DMS 273 (cell line): ENCODE data around the gene MATN3.
A peak's percentile ranks its signal among the peaks of the same experiment; 100 is the strongest.

ENCODE experiments used
- DNase-seq: peaks from one replicate; lab custom pipeline; 2025; ENCODE audit not compliant: unreplicated experiment; lab: John Stamatoyannopoulos, UW

MATN3 gene

DNA sequence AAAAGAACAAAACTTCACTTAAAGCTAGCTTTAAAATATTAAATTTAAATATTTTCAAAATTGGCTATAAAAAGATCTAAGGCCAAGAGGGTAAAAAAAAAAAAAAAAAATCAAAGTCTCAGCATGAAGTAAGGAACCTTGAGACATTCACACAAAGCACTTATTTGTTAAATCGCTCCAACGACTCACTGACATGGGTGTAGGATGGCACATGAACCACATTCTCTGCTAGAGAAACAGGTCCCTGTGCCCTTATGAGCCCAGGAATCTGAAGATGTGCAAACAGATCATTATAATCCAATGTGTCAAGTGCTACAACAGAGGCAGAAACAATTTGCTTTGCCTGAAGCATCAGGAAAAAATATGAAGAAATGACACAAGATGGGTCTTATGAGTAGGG, 25.2 kb upstream of the MATN3 start:
- no peak for DNase-seq

- no peak for DNase-seq
These were observed 23.6 kb upstream of the MATN3 start for GRCh38 chr2:20035955-20036666.

GRCh38 chr2:20034821-20035220, 22.4 kb upstream of the MATN3 start:
- no peak for DNase-seq

- DNase-seq: no peak
These were observed 21.8 kb upstream of the MATN3 start for GRCh38 chr2:20034218-20034617.

DNA sequence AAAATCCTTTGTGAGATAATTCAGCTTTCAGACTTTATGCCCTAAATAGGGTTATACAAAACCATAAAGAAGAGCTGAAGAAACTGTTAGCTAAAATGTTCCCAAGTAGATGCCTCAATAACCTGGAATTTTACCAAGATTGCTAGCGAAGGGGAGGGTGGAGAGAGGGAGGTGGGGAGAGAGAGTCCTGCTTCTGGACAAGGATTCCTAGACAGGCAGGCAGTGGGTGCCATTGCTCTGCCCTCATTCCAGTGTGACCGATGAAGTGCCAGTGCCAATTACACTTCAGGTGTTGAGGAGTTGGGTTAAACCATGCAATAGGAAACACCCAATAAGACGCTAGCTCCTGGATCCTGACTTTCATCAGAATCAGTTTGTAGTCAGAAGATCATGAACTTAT, 20.9 kb upstream of the MATN3 start:
- DNase-seq: no peak

DNA sequence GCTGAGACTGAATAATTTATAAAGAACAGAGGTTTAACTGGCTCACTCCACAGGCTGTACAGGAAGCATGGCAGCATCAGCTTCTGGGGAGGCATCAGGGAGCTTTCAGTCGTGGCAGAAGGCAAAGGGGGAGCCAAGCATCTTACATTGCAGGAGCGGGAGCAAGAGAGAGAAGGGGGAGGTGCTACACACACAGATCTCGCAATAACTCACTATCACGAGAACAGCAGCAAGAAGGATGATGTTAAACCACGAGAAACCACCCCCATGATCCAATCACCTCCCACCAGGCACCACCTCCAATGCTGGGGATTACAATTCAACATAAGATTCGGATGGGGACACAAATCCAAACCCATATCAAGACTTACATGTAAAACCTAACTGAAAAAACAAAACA, 17.8 kb upstream of the MATN3 start:
- no peak for DNase-seq

DNA sequence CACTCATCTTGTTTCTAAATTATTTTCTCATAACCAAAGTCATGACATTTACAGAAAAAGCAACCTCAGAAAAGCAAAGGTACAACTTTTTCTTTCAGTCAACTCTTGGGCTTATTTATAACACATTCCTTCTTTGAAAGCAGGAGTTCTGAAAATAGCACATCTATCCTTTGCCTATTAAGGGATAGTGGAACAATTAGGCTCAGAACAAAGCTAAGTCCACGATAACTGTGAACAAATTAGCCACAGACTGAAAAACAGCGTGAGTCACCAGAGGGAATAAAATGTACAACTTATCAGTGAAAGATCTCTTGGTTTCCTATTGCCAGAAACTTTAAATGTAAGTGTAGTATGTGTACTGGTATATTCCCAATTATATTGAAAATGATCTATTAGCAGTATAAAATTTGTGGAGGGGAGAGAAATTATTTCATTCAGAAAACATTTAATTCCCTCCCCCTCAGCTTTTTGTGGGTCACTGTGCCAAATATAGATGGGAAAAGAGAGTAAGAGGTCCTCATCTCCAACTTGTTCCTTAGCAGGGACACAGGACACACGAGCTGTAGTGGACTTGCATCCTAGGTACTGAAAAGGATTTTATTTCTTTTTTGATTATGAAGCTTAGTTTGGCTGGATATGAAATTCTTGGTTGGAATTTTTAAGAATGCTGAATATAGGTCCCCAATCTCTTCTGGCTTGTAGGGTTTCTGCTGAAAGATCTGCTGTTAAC, 15.4 kb upstream of the MATN3 start:
- DNase-seq: no peak

GRCh38 chr2:20027260-20027677, 14.8 kb upstream of the MATN3 start:
- DNase-seq: no peak

- no peak for DNase-seq
These were observed 12.8 kb upstream of the MATN3 start for GRCh38 chr2:20025065-20025786.

GRCh38 chr2:20023688-20024087, 11.2 kb upstream of the MATN3 start:
- DNase-seq: no peak

DNA sequence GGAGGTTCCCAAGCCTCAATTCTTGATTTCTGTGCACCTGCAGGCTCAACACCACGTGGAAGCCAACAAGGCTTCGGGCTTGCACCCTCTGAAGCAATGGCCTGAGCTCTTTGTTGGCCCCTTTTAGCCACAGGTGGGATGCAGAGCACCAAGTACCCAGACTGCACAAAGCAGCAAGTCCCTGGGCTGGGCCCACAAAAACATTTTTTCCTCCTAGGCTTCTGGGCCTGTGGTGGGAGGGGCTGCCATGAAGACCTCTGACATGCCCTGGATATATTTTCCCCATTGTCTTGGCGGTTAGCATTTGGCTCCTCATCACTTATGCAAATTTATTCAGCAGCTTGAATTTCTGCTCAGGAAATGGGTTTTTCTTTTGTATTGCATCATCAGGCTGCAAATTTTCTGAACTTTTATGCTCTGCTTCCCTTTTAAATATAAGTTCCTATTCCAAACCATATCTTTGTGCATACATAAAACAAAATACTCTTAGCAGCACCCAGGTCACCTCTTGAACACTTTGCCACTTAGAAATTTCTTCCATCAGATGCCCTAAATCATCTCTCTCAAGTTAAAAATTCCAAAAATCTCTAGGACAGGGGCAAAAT, 9.0 kb upstream of the MATN3 start:
- DNase-seq: no peak

DNA sequence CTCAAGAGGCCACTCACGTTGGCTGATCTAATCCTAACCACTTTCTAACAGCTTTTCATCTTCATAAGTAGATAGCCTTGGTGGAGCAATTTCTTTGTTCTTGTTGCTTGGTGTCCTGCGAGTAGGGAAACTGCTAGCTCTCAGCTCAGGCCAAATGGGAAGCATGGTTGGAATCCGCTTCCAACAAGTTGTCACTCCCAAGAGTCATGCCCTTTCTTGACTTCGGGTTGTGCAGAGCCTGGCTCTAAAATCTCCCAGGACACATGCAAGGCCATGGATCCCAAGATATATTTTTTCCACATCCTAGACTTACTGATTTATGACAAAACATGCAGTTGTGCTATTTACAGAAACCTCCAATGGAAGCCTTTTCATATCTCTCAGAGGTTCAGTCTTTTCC, 7.3 kb upstream of the MATN3 start:
- no peak for DNase-seq

GRCh38 chr2:20018601-20019152, 6.2 kb upstream of the MATN3 start:
- DNase-seq: no peak

DNA sequence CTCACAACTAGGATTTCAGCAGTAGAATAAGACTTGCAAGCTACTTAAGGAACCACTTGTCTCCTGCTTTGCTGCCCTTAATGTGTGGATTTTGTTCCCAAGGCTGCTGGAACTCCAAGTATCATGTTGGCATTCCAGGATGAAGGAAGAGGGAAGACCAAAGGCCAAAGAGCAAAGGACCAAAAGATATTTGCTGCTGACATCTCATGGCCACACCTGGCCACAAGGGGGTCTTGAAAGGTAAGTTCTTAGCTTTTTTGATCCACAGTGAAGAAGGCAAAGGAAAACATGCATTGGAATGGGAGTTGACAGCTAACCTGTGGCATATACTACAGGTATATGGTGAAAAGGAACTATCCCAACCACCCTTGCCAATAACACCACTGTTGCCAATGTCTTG, 3.9 kb upstream of the MATN3 start:
- DNase-seq: no peak

DNA sequence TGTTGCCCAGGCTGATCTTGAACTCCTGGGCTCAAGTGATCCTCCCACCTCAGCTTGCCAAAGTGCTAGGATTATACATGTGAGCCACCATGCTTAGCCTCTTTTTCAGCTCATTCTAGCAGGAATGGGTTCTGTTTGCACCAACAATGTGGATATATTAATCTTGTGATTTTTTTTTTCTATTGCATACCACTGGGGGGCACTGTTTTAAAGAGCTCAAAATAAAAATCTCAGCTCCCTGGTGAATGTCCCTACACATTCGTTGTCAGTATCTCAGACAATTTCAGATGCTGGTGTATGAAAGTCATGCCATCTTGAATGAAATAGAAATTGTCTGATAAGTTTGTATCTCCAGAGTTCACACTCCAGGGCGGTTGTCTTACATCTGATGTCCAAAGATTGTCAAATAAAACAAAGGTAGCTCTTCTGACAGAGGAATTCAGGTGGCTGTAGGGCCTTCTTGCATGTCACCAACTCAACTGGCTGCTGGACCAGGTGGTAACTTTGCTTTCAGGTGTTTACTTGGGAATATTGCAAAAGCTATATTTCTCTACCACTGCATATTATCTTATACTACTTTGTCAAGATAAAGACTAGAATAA, 3.1 kb upstream of the MATN3 start:
- peak; percentile 76 for DNase-seq

DNA sequence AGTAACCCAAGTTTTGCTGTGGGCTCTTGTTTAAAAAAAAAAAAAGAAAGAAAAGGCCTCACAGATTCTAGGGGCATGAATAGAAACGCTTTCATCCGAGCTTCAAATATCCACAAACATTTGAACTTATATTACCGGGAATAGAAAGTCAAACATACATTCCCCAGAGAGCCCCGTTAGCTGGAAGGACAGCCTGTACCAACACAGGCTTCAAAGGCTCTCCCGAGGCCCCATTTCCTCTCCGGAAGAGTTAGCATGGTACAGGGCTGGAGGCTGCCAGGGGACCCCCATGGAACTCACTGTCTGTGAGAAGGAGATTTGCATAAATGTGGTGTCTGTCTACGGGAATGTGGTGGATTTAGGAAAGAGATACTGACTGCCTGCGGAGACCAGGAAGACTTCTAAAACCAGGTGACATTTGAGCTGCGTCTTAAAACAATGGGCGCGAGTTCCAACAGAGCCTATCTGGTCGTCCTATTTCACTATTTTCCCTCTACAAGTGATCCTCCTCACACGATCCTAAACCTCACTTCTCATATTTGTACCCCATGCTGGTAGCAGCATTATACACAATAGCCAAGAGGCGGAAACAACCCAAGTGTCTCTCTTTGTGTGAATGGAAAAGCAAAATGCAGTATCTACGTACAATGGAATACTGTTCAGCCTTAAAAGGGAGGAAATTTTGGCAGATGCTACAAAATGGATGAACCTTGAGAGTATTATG, 820 bp upstream of the MATN3 start:
- DNase-seq: no peak

DNA sequence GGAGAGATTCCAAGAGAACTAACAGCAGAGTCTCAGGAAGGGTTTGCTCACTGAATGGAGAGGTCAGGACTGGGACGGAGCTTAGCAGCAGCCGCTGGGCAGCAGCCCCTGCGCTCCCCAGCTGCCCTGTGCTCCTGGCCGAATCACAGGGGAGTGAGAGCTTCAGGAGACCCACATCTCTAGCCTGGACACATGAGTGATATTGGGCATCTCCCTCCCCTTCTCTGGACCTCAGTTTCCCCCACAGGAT, 511 bp downstream of the MATN3 start:
- no peak for DNase-seq

DNA sequence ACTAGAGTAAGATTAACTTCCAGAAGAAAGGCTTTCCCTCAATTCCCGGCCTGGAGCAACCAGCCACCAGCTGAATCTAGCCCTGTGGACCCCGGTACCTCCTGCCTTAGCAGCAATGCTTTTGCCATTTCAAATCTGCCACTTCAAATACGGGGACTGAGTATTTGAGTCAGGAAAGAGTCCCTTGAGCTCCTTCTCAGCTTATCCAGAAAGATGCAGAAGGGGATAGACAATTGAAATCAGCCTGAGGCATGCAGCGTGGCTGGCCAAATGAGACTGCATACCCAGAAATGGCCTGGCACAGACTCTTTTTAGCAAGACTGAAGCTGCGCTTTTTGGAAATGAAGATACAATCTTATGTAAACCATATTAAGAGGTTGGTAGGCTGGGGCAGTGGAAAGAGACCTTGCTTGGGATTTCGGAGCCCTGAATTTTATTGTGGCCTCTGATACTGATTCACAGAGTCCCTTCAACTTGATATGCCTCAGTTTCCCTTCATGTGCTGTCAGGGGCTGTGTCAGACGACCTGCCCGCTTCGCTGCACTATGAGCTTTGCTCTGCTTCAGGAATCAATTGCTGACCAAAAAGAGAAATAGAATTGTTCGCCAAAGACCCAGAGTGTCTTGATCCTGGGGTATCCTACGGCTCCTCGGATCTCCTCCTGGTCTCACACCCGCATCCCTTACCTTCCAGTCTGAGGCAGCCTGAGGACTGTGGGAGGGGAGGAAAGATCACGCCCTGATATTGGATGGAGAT, 1.0 kb downstream of the MATN3 start:
- no peak for DNase-seq

DNA sequence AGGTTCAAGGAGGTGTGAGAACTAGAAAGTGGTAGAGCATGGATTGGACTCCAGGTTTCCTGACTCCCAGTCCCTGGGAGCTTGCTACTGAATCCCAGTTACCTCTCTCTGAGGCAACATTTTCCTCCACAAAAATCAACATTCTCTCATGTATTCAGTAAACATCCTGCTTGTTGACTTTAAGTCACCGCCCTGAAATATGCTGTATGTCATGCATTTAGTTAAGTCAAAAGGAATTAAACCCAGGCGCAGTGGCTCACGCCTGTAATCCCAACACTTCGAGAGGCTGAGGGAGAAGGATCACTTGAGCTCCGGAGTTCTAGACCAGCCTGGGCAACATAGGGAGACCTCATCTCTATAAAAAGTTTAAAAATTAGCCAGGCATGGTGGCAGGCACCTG, 3.8 kb downstream of the MATN3 start:
- DNase-seq: no peak

GRCh38 chr2:20005891-20006470, 6.5 kb downstream of the MATN3 start:
- no peak for DNase-seq
